Astrocyte (in vitro differentiated cells and primary cell): Measurements from ENCODE around the gene OSBPL1A. TPM values are rescaled to one million over a fixed set of nuclear protein-coding genes. Genes with fewer than 3 reads are reported as not detected.

ENCODE experiments used
- DNase-seq: peaks from one replicate; pipeline ENCODE4 v3.0.0-alpha.2; 2010; ENCODE audit warnings: low read depth
- FAIRE-seq: peaks from 2 replicates; lab custom pipeline; 2011; peaks lifted over from hg19 to GRCh38; lab: Jason Lieb, UNC
- H2AFZ ChIP-seq: 2 replicates; pipeline ENCODE4 v1.6.0; 2012; ENCODE audit warnings: low read depth, low read length, inconsistent platforms
- H3K27ac ChIP-seq: 2 replicates; pipeline ENCODE4 v1.5.1; 2011; ENCODE audit warnings: low read depth, low read length, inconsistent platforms
- H3K27me3 ChIP-seq: 2 replicates; pipeline ENCODE4 v1.6.0; 2011; ENCODE audit warnings: low read length, inconsistent platforms; ENCODE audit not compliant: insufficient read depth
- H3K36me3 ChIP-seq: 2 replicates; pipeline ENCODE4 v1.5.1; 2011; ENCODE audit warnings: low read length, inconsistent platforms; ENCODE audit not compliant: insufficient read depth
- H3K4me1 ChIP-seq: 2 replicates; pipeline ENCODE4 v1.5.1; 2011; ENCODE audit warnings: low read length, inconsistent platforms; ENCODE audit not compliant: insufficient read depth
- H3K4me2 ChIP-seq: 2 replicates; pipeline ENCODE4 v1.6.0; 2012; ENCODE audit warnings: low read length, inconsistent platforms
- H3K4me3 ChIP-seq: 2 replicates; pipeline ENCODE4 v1.5.1; 2011; ENCODE audit warnings: low read depth, mild to moderate bottlenecking, low read length, inconsistent platforms; ENCODE audit not compliant: insufficient read depth
- H3K79me2 ChIP-seq: 2 replicates; pipeline ENCODE4 v1.6.0; 2012; ENCODE audit warnings: mild to moderate bottlenecking, low read length, inconsistent platforms; ENCODE audit not compliant: insufficient read depth
- H3K9ac ChIP-seq: 2 replicates; pipeline ENCODE4 v1.6.0; 2012; ENCODE audit warnings: mild to moderate bottlenecking, low read length, inconsistent platforms
- H3K9me3 ChIP-seq: 2 replicates; pipeline ENCODE4 v1.5.1; 2012; ENCODE audit warnings: low read depth, mild to moderate bottlenecking, low read length, inconsistent platforms; ENCODE audit not compliant: insufficient read depth
- H4K20me1 ChIP-seq: 2 replicates; pipeline ENCODE4 v1.6.0; 2012; ENCODE audit warnings: low read length, inconsistent platforms; ENCODE audit not compliant: insufficient read depth
- H3K27ac Mint-ChIP-seq: one replicate; pipeline ENCODE4 v1.8.0; 2021; ENCODE audit warnings: mild to moderate bottlenecking, mixed read lengths; ENCODE audit not compliant: unreplicated experiment
- H3K27me3 Mint-ChIP-seq: one replicate; pipeline ENCODE4 v1.8.0; 2021; ENCODE audit warnings: low read depth, mixed read lengths; ENCODE audit not compliant: unreplicated experiment
- H3K36me3 Mint-ChIP-seq: one replicate; pipeline ENCODE4 v1.8.0; 2021; ENCODE audit warnings: low read depth, mixed read lengths; ENCODE audit not compliant: unreplicated experiment
- H3K4me1 Mint-ChIP-seq: one replicate; pipeline ENCODE4 v1.8.0; 2021; ENCODE audit warnings: low read depth, mixed read lengths; ENCODE audit not compliant: unreplicated experiment
- H3K4me3 Mint-ChIP-seq: one replicate; pipeline ENCODE4 v1.8.0; 2021; ENCODE audit warnings: mild to moderate bottlenecking, moderate library complexity, mixed read lengths; ENCODE audit not compliant: unreplicated experiment
- H3K9me3 Mint-ChIP-seq: one replicate; pipeline ENCODE4 v1.8.0; 2021; ENCODE audit warnings: mild to moderate bottlenecking, mixed read lengths; ENCODE audit not compliant: unreplicated experiment
- EZH2 ChIP-seq: IDR thresholded peaks from 2 replicates; pipeline ENCODE4 v1.6.1; 2012; ENCODE audit warnings: mild to moderate bottlenecking, low read length, inconsistent platforms; ENCODE audit not compliant: insufficient read depth
- total RNA-seq: library from RNA; stranded (reverse); gene quantifications from 2 replicates; pipeline ENCODE4 v1.2.1, GENCODE V29; 2021
- TF ChIP-seq, protein P1 (sequence below): IDR thresholded peaks from 2 replicates; pipeline ENCODE4 v1.5.1; 2011; ENCODE audit warnings: low read depth, mild to moderate bottlenecking, inconsistent platforms, low read length, moderate library complexity; ENCODE audit not compliant: insufficient read depth

Gene OSBPL1A
- total RNA-seq, 1 donor from 2014 or later, result 27.7 TPM

DNA sequence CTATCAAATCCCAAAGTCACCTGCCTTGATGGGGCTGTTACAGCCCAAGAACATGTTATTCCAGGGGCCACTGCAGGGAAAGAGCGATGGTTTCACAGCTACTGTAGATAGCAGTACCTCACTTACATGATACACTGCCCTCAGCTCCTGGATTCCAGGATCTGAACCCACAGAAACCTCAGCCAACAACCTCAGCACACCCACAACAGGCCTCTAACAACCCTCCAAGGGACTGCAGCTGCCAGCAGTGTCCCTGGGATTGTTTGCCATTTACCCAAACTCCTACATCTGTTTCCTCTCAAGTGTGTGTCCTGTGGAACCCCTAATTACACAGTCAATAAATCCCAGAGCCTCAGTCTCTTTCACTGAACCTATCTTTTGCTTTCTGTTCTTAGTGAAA is 28.2 kb downstream of the OSBPL1A start:
- FAIRE-seq (no peak), DNase-seq (peak; percentile 42)
- no peak overlapping the region for H3K4me3 Mint-ChIP-seq
- Histone ChIP-seq H3K79me2 (no peaks in the 10 kb centered on the region), H3K27me3 (no peaks in the 10 kb centered on the region), H3K4me2 (no peak overlapping the region), H3K9ac (no peak overlapping the region), H3K27ac (no peak overlapping the region), H3K36me3 (no peaks in the 10 kb centered on the region), H3K9me3 (no peaks in the 10 kb centered on the region), H2AFZ (no peak overlapping the region), H3K4me1 (no peaks in the 10 kb centered on the region), H3K4me3 (no peak overlapping the region), H4K20me1 (no peaks in the 10 kb centered on the region)
- no peak overlapping the region for H3K27ac Mint-ChIP-seq
- H3K9me3 Mint-ChIP-seq, result no peaks in the 10 kb centered on the region
- peaks cover 11% of the 10 kb centered on the region for H3K36me3 Mint-ChIP-seq
- no peaks in the 10 kb centered on the region for H3K27me3 Mint-ChIP-seq
- H3K4me1 Mint-ChIP-seq, result peaks cover 15% of the 10 kb centered on the region
- TF ChIP-seq, protein P1, sequence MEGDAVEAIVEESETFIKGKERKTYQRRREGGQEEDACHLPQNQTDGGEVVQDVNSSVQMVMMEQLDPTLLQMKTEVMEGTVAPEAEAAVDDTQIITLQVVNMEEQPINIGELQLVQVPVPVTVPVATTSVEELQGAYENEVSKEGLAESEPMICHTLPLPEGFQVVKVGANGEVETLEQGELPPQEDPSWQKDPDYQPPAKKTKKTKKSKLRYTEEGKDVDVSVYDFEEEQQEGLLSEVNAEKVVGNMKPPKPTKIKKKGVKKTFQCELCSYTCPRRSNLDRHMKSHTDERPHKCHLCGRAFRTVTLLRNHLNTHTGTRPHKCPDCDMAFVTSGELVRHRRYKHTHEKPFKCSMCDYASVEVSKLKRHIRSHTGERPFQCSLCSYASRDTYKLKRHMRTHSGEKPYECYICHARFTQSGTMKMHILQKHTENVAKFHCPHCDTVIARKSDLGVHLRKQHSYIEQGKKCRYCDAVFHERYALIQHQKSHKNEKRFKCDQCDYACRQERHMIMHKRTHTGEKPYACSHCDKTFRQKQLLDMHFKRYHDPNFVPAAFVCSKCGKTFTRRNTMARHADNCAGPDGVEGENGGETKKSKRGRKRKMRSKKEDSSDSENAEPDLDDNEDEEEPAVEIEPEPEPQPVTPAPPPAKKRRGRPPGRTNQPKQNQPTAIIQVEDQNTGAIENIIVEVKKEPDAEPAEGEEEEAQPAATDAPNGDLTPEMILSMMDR, result no peak
- no peak for TF ChIP-seq EZH2

DNA sequence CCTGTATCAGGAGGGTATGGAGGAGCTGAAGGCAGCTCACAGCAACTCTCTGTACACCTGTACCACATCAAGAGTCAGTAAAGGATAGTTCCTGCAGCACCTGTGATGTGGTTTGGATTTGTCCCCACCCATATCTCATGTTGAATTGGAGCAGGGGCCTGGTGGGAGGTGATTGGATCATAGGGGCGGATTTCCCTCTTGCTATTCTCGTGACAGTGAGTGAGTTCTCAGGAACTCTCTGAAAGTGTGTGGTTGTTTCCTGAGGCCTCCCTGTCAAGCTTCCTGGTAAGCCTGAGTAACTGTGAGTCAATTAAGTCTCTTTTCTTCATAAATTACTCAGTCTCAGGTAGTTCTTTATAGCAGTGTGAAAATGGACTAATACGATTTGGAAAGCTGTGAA is 28.9 kb downstream of the OSBPL1A start:
- Histone ChIP-seq H3K4me3 (no peak overlapping the region), H4K20me1 (no peaks in the 10 kb centered on the region), H2AFZ (no peak overlapping the region), H3K4me1 (no peaks in the 10 kb centered on the region), H3K27me3 (no peaks in the 10 kb centered on the region), H3K36me3 (no peaks in the 10 kb centered on the region), H3K9me3 (no peaks in the 10 kb centered on the region), H3K4me2 (no peak overlapping the region), H3K9ac (no peak overlapping the region), H3K27ac (no peak overlapping the region), H3K79me2 (no peaks in the 10 kb centered on the region)
- H3K36me3 Mint-ChIP-seq, result peaks cover 11% of the 10 kb centered on the region
- DNase-seq (no peak), FAIRE-seq (no peak)
- no peaks in the 10 kb centered on the region for H3K9me3 Mint-ChIP-seq
- H3K27me3 Mint-ChIP-seq, result no peaks in the 10 kb centered on the region
- peaks cover 15% of the 10 kb centered on the region for H3K4me1 Mint-ChIP-seq
- H3K27ac Mint-ChIP-seq, result no peak overlapping the region
- no peak overlapping the region for H3K4me3 Mint-ChIP-seq
- TF ChIP-seq, protein P1, result no peak
- no peak for TF ChIP-seq EZH2

DNA sequence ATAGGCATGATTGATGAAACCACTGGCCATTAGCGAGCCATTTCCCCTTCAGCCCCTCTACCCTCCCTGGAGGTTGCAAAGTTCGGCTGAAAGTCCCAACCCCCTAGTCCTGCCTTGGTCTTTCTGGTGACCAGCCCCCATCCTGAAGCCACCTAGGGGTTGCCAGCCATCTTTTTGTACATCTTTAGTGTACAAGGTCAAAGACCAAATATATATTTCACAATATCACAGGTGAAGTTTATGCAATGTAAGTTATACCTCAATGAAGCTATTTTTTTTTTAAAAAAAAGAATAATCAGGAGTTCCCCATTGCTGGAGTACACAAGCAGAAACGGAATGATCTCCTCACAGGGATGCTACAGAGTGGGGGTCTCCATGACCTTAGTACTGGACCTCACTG is 31.3 kb downstream of the OSBPL1A start:
- H3K36me3 ChIP-seq, result no peaks in the 10 kb centered on the region
- FAIRE-seq, result no peak

More for the DNA sequence above, 31.3 kb downstream of the OSBPL1A start:
- no peaks in the 10 kb centered on the region for H4K20me1 ChIP-seq
- Mint-ChIP-seq H3K36me3 (peaks cover 3% of the 10 kb centered on the region), H3K27me3 (no peaks in the 10 kb centered on the region), H3K4me3 (no peak overlapping the region), H3K27ac (no peak overlapping the region), H3K4me1 (peaks cover 17% of the 10 kb centered on the region), H3K9me3 (no peaks in the 10 kb centered on the region)
- no peak overlapping the region for H3K4me2 ChIP-seq
- H3K27ac ChIP-seq, result no peak overlapping the region
- no peak overlapping the region for H2AFZ ChIP-seq
- H3K4me1 ChIP-seq, result no peaks in the 10 kb centered on the region
- H3K9ac ChIP-seq, result no peak overlapping the region
- no peaks in the 10 kb centered on the region for H3K27me3 ChIP-seq
- no peaks in the 10 kb centered on the region for H3K79me2 ChIP-seq
- H3K4me3 ChIP-seq, result no peak overlapping the region
- no peak for TF ChIP-seq EZH2
- TF ChIP-seq, protein P1, result no peak
- no peaks in the 10 kb centered on the region for H3K9me3 ChIP-seq
- DNase-seq, result no peak
